GM21717 (cell line): Measurements from ENCODE around the gene GJA10.
"Not testable (repeated sequence)": the region's sequence is repeated elsewhere in the genome, so short reads cannot be mapped to it uniquely, and the experiment has no call there.

Experiments used
- ATAC-seq: cut with Tn5 transposase; IDR thresholded peaks from one replicate; pipeline ENCODE4 v1.9.1; 2021; ENCODE audit warnings: mild to moderate bottlenecking, moderate library complexity; ENCODE audit not compliant: unreplicated experiment

GJA10 gene

DNA sequence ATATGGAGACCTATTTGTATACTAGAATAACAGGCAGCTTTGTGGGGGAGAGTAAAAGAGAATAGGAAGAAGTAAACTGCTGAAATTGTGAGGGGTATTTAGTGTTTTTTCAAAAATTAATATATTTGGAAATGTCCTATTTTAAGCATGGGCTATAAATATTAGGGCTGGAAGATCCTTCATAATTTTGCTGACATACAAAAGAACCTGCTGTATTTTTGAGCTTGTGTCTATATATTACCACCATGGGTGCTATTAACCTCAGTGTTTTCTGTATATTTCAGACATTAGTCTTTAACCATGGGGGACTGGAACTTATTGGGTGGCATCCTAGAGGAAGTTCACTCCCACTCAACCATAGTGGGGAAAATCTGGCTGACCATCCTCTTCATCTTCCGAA lies at the start of gene GJA10:
GJA10 (plus strand) TSS at position 301 of the 400 bp plus-strand sequence; CDS start at position 301, 0 bp downstream.
- ATAC-seq = no peak

DNA sequence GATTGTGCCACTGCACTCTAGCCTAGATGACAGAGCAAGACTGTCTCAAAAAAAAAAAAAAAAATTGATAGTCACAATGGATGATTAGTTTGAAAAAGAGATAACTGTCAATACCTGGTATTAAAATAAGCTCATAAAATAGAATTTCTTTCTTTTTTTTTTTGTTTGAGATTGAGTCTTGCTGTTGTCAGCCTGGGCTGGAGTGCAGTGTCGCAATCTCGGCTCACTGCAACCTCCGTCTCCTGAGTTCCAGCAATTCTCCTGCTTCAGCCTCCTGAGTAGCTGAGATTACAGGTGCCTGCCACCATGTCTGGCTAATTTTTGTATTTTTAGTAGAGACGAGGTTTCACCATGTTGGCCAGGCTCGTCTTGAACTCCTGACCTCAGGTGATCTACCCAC lies 46.8 kb upstream of the GJA10 start:
- not testable (repeated sequence) for ATAC-seq

DNA sequence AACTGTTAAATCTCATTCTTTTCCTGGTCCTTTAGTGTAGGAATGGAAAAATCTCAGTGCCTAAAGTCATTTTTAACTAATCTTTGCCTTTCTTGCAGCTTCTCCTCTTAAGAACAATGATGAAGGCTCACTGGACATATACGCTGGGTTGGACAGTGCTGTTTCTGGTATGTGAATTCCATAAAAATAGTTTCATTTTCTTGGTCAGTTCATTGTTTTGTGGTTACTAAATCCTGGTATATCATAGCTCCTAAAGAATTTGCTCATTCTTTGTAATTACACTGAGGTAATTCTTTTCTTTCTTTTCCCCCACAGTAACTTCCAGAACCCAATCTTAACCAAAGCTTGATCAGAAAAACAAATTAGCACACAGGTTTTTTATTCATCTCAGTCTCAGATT lies 41.2 kb upstream of the GJA10 start:
- no peak for ATAC-seq

DNA sequence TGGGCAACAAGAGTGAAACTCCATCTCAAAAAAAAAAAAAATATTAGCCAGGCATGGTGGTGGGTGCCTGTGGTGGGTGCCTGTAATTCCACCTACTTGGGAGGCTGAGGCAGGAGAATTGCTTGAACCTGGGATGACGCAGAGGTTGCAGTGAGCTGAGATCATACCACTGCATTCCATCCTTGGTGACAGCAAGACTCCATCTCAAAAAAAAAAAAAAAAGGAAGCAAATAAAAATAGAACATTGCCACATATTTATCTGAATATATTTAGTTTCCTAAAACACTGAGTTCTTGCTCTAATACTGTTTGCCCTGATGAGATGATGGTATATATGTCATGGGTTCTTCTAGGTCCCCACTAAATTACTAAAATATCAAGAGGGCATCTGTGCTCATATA lies 36.2 kb upstream of the GJA10 start:
- no peak for ATAC-seq

GRCh38 chr6:89859744-89860143 lies 34.5 kb upstream of the GJA10 start:
- peak; percentile 68 for ATAC-seq

DNA sequence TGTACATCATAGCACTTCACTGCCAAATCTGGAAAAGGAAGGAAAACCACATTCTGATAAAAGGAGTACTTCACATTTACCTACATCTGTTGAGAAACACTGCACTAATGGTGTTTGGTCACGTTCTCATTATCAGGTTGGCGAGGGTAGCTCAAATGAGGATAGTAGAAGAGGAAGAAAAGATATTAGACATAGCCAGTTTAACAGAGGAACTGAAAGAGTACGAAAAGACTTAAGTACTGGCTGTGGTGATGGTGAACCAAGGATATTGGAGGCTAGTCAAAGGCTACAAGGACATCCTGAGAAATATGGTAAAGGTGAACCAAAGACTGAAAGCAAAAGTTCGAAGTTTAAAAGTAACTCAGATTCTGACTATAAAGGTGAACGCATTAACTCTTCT lies 32.0 kb upstream of the GJA10 start:
- peak; percentile 79 for ATAC-seq

- peak; percentile 11 for ATAC-seq
Measured at GRCh38 chr6:89862698-89863097, 31.6 kb upstream of the GJA10 start.

DNA sequence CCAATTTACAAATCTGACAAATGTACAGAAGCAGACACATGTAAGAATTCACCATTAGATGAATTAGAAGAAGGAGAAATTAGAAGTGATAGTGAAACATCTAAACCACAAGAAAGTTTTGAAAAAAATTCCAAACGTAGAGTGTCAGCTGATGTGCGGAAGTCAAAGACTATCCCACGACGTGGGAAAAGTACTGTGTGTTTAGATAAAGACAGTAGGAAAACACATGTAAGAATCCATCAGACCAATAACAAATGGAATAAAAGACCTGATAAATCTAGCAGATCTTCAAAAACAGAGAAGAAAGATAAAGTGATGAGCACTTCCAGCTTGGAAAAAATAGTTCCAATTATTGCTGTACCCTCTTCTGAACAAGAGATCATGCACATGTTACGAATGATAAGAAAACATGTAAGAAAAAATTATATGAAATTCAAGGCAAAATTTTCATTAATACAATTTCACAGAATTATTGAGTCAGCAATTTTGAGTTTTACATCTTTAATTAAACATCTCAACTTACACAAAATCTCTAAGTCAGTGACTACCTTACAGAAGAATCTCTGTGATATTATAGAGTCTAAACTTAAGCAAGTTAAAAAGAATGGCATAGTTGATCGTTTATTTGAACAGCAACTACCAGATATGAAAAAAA lies 28.1 kb upstream of the GJA10 start:
- no peak for ATAC-seq

DNA sequence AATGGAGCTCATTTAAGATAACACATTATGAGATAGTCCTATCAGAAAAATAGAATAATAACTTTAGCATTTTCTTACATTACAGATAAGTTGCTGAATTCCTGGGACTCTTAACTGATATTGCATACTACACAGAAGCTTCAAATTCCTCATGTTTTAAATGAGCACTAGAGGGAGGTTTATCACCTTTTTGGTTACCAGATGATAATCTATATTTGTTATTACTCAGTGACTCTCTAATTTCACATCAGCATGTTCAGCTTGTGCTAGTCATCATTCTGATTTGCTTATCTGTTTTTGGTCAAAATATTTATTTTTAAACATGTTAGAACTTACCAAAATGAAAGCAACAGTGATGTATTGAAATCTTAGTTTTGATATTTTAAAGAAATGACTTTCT lies 20.5 kb upstream of the GJA10 start:
- no peak for ATAC-seq

GRCh38 chr6:89874438-89874837 lies 19.8 kb upstream of the GJA10 start:
- no peak for ATAC-seq

GRCh38 chr6:89886378-89887120 lies 7.7 kb upstream of the GJA10 start:
- ATAC-seq = no peak

- ATAC-seq = no peak
Measured at GRCh38 chr6:89887452-89888137, 6.7 kb upstream of the GJA10 start.

- no peak for ATAC-seq
Measured at GRCh38 chr6:89888138-89888514, 6.1 kb upstream of the GJA10 start.

DNA sequence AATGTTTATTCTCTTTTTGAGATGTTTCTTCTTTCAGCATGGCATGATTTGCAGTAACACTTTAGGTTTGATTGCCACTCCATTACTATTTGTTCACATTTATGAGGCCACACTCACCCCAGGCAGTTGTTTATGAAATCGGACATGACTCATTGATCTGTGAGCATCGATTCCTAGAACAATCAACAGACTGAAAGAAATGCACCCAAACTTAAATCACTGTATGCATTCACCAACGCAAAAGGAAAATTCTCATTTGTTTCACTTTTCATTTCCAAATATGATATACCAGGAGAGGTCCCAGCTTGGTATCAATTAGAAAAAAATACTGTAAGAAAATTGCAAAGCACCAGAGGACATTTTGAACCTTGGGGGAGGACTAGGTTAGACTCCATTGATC lies 5.4 kb upstream of the GJA10 start:
- ATAC-seq = no peak

DNA sequence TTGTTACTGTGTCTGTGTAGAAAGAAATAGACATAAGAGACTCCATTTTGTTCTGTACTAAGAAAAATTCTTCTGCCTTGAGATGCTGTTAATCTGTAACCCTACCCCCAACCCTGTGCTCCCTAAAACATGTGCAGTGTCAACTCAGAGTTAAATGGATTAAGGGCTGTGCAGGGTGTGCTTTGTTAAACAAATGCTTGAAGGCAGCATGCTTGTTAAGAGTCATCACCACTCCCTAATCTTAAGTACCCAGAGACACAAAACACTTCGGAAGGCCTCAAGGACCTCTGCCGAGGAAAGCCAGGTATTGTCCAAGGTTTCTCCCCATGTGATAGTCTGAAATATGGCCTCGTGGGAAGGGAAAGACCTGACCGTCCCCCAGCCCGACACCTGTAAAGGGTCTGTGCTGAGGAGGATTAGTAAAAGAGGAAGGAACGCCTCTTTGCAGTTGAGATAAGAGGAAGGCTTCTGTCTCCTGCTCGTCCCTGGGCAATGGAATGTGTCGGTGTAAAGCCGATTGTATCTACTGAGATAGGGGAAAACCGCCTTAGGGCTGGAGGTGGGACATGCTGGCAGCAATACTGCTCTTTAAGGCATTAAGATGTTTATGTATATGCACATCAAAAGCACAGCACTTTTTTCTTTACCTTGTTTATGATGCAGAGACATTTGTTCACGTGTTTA lies 3.3 kb upstream of the GJA10 start:
- ATAC-seq = not testable (repeated sequence)

- ATAC-seq = not testable (repeated sequence)
Measured at GRCh38 chr6:89892577-89892976, 1.7 kb upstream of the GJA10 start.

DNA sequence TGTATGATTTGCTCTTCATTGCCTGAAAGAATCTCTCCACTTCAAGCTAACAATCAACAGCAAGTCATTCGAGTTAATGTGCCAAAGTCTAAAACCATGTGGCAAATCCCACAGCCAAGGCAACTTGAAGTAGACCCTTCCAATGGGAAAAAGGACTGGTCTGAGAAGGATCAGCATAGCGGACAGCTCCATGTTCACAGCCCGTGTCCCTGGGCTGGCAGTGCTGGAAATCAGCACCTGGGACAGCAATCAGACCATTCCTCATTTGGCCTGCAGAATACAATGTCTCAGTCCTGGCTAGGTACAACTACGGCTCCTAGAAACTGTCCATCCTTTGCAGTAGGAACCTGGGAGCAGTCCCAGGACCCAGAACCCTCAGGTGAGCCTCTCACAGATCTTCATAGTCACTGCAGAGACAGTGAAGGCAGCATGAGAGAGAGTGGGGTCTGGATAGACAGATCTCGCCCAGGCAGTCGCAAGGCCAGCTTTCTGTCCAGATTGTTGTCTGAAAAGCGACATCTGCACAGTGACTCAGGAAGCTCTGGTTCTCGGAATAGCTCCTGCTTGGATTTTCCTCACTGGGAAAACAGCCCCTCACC lies 1.1 kb downstream of the GJA10 start:
- no peak for ATAC-seq

DNA sequence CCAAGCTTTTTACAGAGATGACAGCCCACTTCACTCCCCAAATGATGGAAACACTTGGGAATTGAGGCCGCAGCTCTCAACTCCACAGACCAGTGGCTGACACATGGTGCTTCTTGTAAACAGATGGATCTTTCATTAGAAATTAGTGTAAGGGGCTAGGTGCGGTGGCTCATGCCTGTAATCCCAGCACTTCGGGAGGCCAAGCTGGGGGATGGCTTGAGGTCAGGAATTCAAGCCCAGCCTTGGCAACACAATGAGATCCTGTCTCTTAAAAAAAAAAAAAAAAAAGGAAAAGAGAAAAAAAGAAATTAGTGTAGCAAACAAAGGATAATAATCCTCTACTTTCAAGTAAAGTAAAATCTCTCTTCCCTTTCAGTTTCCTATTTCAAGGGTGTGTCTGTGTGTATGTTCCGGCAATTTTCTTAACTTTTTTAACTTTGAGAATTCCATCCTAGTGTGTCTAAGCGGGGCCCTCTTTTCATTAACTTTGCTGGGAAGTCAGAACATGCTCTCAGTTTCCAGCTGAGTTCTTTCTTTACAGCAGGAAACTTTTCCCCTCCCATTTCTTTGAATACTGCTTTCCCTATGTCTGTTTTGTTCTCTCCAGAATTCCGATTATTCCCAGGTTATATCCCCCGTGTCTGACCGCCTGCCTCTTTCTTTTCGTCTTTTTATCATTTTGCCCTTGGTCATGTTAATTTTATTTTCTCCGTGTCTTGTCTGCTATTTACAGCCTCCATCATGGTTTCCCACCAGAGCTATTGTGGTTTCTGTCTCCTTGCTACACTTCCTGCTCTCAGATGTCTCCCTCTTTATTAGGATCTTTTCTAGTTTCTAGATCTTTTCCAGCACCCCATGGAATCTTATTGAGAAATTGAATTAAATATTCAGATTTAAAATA lies 16.0 kb downstream of the GJA10 start:
- not testable (repeated sequence) for ATAC-seq

- ATAC-seq = no peak
Measured at GRCh38 chr6:89910902-89911240, 16.6 kb downstream of the GJA10 start.
